Measurements from ENCODE around the gene DPH1. TPM values are rescaled to one million over a fixed set of nuclear protein-coding genes. Genes with fewer than 3 reads are reported as not detected.

DPH1 gene
- polyA plus RNA-seq, 1 of the 3 experiments (the other 2 are of a cell fraction): 36.2 TPM

DNA sequence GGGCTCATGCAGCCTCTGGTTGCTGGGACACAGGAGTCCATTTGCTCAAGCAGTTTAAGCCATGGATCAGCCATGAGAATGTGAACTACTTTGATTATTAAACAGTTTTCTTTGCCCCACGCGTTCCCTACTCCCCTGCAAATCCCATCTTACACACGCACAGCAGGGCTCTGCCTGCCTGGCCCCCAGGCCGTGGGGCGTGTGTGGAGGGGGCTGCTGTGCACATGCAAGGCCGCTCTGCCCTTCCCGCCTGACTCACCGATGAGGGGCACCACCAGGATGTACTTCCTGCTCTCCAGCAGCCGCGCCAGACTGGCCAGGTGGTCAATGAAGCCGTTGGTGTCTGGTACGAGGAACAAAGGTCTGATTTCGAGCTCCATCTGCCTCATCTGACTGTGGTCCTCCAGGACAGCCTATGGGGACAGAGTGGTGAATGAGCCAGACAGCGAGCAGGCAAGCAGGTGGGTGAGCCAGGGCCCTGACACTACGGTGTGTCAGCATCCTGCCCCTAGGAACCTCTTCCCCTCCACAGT, 38.6 kb downstream of the DPH1 start (continued):
- TF ChIP-seq EZH2phosphoT487 (IDR thresholded peaks at IDR 0.05; ENCODE audit: borderline replicate concordance, low read depth): no peak
- TF ChIP-seq, protein P1, sequence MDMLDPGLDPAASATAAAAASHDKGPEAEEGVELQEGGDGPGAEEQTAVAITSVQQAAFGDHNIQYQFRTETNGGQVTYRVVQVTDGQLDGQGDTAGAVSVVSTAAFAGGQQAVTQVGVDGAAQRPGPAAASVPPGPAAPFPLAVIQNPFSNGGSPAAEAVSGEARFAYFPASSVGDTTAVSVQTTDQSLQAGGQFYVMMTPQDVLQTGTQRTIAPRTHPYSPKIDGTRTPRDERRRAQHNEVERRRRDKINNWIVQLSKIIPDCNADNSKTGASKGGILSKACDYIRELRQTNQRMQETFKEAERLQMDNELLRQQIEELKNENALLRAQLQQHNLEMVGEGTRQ (IDR thresholded peaks at IDR 0.05; ENCODE audit: borderline replicate concordance, low read depth, low read length): no peak
- TF ChIP-seq SMC3 (IDR thresholded peaks at IDR 0.05; ENCODE audit: low read depth, low read length): no peak
- TF ChIP-seq, protein P2, sequence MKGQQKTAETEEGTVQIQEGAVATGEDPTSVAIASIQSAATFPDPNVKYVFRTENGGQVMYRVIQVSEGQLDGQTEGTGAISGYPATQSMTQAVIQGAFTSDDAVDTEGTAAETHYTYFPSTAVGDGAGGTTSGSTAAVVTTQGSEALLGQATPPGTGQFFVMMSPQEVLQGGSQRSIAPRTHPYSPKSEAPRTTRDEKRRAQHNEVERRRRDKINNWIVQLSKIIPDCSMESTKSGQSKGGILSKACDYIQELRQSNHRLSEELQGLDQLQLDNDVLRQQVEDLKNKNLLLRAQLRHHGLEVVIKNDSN (IDR thresholded peaks at IDR 0.05; ENCODE audit: borderline replicate concordance, low read depth): no peak
- no peak for TF ChIP-seq NFIC (IDR thresholded peaks at IDR 0.05; ENCODE audit: borderline replicate concordance)
- no peak for TF ChIP-seq FOXJ3 (CRISPR knock-in tag; IDR thresholded peaks at IDR 0.05)
- TF ChIP-seq YY1 (IDR thresholded peaks at IDR 0.05; ENCODE audit: low read depth): no peak
- no peak for TF ChIP-seq TEAD4 (IDR thresholded peaks at IDR 0.05; ENCODE audit: borderline replicate concordance, insufficient read depth)
- TF ChIP-seq EP300 (IDR thresholded peaks at IDR 0.05; ENCODE audit: borderline replicate concordance in 1 of 2, low read depth in 1 of 2, low read length in 1 of 2): peak in 1 of 2 experiments; percentile 11; a peak in 1 of 4 replicates
- no peak for TF ChIP-seq RXRA (IDR thresholded peaks at IDR 0.05; ENCODE audit: borderline replicate concordance, low read depth)
- TF ChIP-seq FOXM1 (IDR thresholded peaks at IDR 0.05; ENCODE audit: low read depth): no peak
- TF ChIP-seq, protein P3, sequence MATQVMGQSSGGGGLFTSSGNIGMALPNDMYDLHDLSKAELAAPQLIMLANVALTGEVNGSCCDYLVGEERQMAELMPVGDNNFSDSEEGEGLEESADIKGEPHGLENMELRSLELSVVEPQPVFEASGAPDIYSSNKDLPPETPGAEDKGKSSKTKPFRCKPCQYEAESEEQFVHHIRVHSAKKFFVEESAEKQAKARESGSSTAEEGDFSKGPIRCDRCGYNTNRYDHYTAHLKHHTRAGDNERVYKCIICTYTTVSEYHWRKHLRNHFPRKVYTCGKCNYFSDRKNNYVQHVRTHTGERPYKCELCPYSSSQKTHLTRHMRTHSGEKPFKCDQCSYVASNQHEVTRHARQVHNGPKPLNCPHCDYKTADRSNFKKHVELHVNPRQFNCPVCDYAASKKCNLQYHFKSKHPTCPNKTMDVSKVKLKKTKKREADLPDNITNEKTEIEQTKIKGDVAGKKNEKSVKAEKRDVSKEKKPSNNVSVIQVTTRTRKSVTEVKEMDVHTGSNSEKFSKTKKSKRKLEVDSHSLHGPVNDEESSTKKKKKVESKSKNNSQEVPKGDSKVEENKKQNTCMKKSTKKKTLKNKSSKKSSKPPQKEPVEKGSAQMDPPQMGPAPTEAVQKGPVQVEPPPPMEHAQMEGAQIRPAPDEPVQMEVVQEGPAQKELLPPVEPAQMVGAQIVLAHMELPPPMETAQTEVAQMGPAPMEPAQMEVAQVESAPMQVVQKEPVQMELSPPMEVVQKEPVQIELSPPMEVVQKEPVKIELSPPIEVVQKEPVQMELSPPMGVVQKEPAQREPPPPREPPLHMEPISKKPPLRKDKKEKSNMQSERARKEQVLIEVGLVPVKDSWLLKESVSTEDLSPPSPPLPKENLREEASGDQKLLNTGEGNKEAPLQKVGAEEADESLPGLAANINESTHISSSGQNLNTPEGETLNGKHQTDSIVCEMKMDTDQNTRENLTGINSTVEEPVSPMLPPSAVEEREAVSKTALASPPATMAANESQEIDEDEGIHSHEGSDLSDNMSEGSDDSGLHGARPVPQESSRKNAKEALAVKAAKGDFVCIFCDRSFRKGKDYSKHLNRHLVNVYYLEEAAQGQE (IDR thresholded peaks at IDR 0.05; ENCODE audit: low read depth, low read length): no peak
- no peak for TF ChIP-seq RCOR1 (IDR thresholded peaks at IDR 0.05; ENCODE audit: low read length)
- TF ChIP-seq, protein P4, sequence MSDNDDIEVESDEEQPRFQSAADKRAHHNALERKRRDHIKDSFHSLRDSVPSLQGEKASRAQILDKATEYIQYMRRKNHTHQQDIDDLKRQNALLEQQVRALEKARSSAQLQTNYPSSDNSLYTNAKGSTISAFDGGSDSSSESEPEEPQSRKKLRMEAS (IDR thresholded peaks at IDR 0.05; ENCODE audit: low read depth): peak; percentile 40; the same call in 1 of the 2 replicates
- TF ChIP-seq TAF1 (IDR thresholded peaks at IDR 0.05; ENCODE audit: borderline replicate concordance, low read depth, low read length): no peak
- no peak for TF ChIP-seq POLR2AphosphoS5 (IDR thresholded peaks at IDR 0.05; ENCODE audit: low read depth, low read length)
- TF ChIP-seq, protein P5, sequence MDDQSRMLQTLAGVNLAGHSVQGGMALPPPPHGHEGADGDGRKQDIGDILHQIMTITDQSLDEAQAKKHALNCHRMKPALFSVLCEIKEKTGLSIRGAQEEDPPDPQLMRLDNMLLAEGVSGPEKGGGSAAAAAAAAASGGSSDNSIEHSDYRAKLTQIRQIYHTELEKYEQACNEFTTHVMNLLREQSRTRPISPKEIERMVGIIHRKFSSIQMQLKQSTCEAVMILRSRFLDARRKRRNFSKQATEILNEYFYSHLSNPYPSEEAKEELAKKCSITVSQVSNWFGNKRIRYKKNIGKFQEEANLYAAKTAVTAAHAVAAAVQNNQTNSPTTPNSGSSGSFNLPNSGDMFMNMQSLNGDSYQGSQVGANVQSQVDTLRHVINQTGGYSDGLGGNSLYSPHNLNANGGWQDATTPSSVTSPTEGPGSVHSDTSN (IDR thresholded peaks at IDR 0.05): no peak
- TF ChIP-seq MXI1 (IDR thresholded peaks at IDR 0.05; ENCODE audit: low read depth, low read length): peak; percentile 36; the same call in 1 of the 2 replicates
- no peak for TF ChIP-seq CHD2 (IDR thresholded peaks at IDR 0.05; ENCODE audit: low read length, partially characterized antibody)
- TF ChIP-seq JUND (IDR thresholded peaks at IDR 0.05): no peak
- TF ChIP-seq, protein P6, sequence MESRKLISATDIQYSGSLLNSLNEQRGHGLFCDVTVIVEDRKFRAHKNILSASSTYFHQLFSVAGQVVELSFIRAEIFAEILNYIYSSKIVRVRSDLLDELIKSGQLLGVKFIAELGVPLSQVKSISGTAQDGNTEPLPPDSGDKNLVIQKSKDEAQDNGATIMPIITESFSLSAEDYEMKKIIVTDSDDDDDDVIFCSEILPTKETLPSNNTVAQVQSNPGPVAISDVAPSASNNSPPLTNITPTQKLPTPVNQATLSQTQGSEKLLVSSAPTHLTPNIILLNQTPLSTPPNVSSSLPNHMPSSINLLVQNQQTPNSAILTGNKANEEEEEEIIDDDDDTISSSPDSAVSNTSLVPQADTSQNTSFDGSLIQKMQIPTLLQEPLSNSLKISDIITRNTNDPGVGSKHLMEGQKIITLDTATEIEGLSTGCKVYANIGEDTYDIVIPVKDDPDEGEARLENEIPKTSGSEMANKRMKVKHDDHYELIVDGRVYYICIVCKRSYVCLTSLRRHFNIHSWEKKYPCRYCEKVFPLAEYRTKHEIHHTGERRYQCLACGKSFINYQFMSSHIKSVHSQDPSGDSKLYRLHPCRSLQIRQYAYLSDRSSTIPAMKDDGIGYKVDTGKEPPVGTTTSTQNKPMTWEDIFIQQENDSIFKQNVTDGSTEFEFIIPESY (IDR thresholded peaks at IDR 0.05; ENCODE audit: borderline replicate concordance, low read depth): no peak
- peak; percentile 62 for TF ChIP-seq TCF12 (IDR thresholded peaks at IDR 0.05)

All from SK-N-SH (cell line).